GM18499 (cell line): ENCODE measurements around the gene CEP128.
"Not testable (repeated sequence)": the region's sequence is repeated elsewhere in the genome, so short reads cannot be mapped to it uniquely, and the experiment has no call there.

Experiments
- ATAC-seq: cut with Tn5 transposase; IDR thresholded peaks from one replicate; pipeline ENCODE4 v1.9.1; 2021; ENCODE audit warnings: moderate number of reproducible peaks; ENCODE audit not compliant: insufficient read depth, unreplicated experiment

The CEP128 gene

DNA sequence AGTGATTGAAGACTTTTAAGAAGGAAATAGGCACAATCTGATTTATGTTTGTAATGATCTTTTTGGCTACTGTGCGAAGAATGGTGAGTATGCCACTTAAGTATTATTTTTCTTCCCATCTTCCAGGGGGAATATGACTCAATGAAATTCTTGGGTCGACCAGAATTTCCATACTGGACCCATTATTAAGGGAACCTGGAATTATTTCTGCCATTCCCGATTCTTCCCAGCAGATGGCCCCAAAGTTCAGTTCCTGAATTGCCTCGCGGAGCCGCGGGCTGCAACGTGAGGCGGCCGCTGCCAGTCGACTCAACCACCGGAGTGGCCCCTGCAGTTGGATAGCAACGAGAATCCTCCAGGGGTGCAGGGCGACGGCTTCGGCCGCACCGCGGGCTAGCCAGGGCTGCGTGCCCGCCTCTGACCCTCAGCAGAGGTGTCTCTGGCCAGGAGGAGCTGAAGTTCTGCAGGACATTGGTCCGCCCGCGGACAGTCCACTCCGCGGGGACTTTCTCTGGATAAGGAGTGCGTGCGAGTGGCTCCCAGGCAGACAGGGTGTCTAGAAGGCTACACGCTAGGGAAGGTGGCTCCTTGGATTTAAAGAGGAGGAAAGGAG lies 13.3 kb upstream of the CEP128 start:
- ATAC-seq, result no peak

DNA sequence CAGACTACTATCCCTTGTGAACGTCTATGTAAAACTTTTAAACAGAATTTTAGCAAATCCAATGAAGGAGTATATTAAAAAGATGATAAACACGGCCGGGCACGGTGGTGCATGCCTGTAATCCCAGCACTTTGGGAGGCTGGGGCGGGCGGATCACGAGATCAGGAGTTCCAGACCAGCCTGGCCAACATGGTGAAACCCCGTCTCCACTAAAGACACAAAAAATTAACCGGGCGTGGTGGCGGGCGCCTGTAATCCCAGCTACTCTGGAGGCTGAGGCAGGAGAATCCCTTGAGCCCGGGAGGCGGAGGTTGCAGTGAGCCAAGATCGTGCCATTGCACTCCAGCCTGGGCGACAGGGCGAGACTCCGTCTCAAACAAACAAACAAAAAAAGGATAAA lies 11.7 kb upstream of the CEP128 start:
- ATAC-seq, result not testable (repeated sequence)

DNA sequence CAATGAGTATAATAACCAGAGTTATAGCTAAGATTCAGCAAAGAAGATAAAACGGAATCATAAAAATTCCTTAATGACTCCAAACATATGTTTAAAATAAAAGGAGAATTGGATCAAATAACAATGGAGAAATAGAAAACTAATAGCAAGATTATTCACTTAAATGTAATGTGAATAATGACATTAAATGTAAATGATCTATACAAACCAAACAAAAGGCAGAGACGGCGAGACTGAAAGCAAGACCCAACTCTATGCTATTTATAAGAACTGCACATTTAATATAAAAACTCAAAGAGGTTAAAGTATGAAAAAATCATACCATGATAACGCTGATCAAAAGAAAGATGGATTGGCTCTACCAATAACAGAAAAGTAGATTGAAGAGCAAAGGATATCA lies 10.0 kb upstream of the CEP128 start:
- ATAC-seq, result no peak

DNA sequence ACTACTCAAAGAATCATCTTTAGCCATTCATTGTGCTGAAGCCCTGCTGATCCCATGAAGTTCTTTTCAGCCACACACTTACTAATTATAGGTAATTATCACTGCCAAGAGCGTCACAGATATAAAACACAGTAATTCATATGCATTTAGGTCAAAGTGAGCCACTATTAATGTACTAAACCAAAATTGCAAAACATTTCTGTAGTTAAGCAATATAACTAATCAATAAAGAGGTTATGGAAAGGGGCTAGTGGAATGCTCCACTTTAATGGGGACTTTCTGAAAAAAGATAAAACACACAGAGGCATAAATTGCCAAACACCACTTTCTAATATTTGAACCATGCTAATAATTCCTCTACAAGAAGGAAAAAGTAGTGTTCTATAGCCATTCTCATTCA lies 6.8 kb upstream of the CEP128 start:
- ATAC-seq, result no peak

DNA sequence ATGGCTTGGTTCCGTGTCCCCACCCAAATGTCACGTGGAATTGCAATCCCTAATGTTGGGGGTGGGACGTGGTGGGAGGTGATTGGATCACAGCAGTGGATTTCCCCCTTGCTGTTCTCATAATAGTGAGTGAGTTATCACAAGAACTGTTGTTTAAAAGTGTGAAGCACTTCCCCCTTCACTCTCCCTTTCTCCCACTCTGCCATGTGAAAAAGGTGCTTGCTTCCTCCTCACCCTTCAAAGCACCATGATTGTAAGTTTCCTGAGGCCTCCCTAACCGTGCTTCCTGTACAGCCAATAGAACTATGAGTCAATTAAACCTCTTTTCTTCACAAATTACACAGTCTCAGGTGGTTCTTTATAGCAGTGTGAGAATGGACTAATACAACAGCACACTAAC lies 5.3 kb upstream of the CEP128 start:
- no peak for ATAC-seq

DNA sequence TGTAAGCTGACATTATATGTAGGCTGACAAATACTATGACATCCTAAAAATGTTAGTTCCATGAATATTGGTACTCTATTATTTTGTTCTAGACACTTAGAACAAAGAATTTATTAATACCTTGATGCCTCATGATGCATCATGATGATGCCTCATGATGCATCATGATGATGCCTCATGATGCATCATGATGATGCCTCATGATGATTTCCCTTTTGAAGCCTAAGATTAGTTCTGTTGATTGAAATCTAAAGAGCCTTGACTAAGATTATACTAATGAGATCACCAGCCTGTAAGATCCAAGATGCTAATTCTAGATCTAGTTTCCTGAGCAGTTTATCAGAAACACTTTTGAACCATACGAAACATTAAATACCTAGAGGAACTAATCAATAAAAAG lies 4.6 kb upstream of the CEP128 start:
- no peak for ATAC-seq

DNA sequence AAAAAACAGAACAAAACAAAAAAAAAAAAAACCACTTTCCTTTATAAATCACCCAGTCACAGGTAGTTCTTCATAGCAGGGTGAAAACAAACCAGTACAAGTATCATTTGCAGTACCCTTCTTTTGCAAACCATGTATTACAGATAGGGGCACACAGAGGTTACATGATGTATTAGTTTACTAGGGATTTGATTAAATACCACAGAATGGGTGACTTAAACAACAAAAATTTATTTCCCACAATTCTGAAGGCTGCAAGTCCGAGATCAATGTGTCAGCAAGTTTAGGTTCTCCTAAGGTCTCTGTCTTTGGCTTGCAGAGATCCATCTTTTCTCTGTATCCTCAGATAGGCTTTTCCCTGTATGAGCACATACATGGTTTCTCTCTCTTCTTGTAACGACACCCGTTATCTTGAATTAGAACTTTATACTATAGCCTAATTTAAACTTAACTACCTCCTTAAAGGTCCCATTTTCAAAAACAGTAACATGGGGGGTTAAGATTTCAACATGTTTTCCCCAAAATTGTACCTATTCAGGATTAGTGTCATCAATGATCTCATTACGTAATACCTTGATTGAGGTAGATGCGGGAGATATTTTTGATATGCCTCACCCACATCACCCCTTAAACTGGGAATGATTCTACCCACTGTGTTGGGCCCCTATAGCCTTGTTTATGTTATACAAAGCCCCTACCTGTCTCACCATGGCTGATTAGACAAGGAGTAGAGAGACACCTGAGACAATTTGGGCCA lies 3.5 kb upstream of the CEP128 start:
- no peak for ATAC-seq

DNA sequence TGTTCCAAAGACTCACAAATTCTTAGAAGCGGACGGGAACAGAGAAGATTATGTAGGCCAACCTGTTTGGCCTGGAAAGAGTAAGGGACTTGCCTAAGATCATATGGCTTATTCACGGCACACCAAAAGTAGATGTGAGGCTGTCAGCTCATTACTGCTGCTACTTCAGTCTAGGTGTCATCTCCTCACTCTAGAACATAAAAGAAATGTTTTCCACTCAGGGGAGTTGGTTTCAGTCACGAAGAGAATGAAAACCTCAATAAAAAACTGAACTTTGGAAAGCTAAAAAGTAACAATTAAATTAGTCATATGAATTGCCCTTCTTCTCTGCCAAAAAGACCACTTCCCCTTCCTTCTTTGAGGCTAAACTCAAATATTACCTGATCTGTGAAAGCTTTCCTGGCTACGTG lies 658 bp upstream of the CEP128 start:
- peak; percentile 8 for ATAC-seq

DNA sequence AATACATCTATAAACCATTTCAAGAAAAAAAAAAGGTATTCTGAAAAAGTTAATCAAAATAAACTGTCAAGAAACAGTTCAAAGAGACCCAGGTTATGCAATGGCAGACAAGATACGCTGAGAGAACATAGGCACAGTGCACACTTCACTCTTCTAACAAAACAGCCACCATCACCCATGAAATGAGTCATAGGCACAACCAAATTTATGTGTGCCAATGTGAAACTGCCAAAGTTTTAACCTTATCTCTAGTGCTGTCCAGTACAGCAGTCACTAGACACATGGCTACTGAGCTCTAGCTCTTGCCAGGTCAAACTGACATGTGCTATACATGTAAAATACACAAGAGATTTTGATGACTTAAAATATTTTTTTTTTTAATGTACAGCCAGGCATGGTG lies 1.4 kb downstream of the CEP128 start:
- ATAC-seq, result peak; percentile 31

DNA sequence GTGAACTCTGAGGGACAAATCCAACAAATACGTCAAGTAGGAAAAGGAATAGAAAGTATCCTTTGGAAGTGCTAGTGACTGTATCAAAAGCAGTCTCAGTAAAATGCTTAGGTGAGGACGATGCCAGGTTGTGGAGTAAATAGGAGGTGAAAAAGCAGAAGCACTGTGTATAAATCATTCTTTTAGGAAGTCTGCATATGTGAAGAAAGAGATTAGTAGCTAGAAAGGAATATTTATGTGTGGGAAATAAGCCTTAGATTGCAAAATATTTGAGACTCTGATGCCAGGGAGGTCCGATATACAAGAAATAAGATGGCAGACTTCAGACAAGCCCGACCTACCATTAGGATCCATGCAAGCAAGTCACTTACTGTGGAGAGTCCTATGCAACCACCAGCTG lies 7.9 kb downstream of the CEP128 start:
- ATAC-seq, result no peak

DNA sequence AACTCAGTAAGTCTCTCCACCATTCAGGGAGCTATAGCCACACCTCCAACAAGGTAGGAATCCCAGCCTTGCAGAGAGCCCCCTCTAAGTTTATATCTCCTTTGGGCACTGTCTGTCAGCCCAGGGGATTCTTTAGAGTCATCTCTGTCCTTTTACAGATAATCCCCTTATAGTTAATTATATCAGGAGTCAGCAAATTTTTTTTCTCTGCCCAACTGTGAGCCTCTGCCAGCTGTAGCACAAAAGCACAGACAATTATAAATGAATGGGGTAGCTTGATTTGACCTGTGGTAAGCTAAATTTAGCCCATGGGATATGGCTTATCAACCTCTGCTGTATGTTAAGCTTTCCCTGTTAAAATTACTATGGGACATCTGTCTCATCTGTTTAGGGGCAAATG lies 8.3 kb downstream of the CEP128 start:
- ATAC-seq, result no peak

DNA sequence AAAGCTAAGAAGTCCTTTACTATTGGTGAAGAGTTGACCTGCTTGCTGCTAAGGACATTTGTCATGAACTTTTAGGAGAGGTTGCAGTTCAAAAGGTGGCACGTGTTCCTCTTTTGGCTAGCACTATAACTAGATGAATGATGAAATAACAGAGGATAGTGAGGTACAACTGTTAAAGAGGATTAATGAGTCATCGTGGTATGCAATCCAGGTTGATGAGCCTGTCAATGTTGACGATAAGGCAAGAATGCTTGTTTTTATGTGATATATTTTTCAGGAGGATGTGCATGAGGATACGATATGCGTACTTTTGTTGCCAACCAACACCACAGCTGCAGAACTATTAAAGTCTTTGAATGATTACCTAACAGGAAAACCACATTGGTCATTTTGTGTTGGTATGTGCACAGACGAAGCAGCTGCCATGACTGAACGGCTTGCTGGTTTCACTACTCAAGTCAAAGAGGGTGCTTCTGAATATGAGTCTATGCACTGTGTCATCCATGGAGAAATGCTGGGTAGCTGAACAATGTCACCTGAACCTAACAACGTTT lies 10.6 kb downstream of the CEP128 start:
- peak; percentile 98 for ATAC-seq

DNA sequence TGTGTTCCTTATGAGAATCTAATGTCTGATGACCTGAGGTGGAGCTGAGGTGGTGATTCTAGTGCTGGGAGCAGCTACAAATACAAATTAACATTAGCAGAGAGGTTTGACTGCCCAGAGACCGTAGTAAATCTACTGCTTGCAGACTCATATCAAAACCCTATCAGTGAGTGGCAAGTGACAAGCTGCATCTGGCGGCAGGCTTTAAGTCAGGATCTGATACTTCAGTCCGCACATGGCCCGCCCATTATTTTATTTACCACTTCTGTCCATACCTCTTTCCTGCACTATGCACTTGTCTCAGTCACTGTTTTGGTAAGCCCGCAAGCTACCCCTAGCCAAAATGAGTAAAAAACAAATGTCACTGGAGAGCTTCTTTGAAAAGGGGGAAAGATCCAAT lies 11.4 kb downstream of the CEP128 start:
- ATAC-seq, result no peak

DNA sequence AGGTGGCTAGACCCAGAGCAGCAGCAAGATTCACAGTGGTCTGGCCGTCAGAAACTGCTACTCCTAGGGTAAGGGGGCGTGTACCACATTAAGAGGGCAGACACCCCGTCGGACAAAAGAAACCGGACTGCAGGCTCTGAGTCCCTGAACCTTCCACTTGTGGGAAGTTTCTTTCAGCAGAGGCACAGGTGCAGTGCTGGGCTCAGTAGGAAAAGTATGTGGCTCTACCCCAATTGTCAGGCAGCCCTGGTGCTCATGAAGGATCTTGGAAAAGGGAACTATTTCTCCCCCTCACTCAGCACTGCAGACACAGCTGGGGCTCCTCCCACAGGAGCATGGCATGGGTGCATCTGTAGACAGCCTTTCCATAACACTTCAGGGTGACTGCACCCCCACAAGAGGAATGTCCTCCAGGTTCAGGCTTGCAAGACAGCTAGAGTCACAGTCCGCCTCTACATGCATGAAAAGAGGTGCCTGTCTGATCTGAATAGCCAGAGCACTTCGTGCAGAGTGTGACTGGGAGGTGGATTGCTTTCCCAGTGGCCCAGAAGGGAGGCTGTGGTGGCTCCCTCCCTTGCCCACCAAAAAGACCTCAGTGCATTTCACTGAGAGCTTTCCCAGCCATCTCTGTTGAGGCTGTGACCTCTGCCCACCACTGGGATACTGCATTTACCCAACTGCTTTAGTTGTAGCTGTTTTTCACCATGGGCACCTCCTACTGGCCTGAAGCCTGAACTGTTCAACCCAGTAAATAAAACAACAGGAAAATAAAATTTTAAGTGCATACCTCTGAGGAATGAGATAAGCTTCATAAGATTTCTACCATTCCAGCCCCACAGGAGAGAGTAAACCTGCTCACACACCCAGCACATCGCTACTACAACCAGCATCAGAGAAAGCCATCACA lies 14.2 kb downstream of the CEP128 start:
- ATAC-seq, result no peak

DNA sequence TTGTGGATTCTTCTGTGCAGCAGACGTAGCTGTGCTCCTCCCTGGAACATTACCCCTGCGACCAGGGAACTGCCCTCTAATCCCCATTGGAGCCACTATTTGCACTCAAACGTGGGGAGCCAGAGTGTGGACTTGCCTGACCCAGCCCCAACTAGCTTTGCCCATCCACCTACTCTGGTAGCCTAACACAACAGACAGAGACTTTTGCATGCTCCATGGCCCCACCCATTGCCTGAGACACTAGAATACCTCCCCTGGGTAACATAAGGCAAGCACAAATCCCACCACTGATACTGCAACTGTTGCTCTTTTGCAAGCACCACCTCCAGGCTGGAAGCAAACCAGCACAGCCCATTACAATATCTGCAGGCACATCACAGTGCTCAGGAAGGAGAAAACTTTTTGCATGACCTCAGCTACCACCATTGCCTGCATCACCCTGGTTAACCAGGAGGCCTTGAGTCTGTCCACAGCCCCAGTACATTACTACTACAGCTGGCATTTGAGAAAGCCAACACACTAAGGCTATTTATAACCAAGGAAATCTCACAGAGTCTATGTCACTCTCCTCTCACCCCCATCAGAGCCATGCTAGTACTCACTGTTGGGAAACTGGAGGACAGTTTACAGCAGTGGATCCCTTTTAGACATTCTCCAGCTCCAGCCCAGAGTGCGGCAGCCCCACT lies 15.0 kb downstream of the CEP128 start:
- ATAC-seq, result no peak

DNA sequence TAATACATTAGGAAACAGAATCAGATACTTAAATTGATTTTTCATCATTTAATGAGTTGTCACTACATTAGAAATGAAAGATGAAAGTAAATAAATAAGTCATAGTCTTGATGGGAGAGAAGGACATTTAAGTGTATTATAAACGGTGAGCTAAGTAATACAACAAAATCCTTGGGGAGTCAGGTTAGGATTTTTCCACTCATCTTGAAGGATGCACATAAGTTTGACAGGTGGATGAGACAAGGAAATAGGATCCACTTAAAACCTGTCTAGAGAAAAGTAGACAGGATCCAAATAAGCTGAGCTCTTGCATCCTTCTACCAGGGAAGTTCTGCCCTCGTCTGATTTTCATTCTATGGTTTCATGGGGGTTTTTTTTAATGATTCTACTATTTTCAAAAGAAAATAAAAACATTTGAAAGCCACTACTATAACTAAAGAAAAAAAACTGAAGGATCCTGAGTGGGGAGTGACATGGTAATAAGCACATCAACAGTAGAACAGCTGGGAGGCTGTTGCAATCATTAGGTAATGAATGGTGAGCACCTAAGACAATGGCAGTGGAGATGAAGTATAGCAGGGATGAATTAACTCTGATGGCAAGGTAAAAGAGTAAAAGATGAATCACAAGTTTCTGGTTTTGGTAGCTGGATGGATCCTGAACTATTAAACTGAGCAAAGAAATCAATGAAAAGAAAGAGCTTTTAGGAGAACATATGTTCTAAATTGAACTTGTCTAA lies 17.0 kb downstream of the CEP128 start:
- ATAC-seq, result no peak

DNA sequence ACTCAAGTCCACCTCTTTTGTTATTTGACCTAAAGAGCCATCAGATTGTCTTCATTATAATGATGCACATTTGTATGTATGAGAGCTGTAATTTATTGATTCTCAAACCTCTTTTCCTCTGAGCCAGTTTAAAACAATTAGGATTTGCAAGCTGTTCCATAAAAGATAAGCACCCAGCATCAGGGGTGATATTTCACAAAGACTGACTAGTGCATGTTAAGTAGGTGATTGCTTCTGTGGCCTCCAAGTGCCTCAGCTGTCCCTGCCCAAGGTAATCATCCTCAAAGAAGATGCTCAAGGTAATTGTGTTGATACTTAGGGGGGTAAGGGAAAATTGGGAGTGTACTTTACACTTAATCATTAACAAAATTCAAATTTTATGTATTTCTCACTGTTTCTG lies 18.2 kb downstream of the CEP128 start:
- no peak for ATAC-seq

DNA sequence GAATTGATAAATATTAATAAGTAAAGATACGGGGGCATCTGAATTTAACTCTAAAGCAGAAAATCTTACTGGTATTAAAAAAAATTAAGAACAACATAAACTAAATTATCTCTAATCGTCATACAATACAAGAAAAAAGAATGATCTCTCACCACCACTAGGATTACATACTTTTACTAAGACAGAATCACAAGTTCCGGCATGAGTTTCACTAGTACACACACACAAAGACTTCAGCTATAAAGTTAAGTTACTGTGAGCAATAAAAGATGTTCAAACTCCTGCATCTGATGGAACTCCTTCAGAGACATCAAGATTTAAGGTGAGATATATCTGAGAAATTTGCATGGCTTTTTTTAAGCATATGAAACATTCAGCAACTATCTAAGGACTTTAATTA lies 21.9 kb downstream of the CEP128 start:
- ATAC-seq, result no peak

DNA sequence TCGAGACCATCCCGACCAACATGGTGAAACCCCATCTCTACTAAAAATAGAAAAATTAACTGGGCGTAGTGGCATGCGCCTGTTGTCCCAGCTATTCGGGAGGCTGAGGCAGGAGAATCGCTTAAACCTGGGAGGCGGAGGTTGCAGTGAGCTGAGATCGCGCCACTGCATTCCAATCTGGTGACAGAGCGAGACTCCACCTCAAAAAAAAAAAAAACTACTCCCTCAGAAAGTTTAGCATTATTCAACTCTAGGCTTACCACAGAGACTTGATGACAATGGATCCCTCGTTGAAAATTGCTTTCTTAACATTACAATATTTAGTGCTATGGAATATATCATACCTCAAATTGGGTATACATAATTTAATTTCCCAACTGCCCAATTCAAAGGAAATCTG lies 29.5 kb downstream of the CEP128 start:
- ATAC-seq, result not testable (repeated sequence)

DNA sequence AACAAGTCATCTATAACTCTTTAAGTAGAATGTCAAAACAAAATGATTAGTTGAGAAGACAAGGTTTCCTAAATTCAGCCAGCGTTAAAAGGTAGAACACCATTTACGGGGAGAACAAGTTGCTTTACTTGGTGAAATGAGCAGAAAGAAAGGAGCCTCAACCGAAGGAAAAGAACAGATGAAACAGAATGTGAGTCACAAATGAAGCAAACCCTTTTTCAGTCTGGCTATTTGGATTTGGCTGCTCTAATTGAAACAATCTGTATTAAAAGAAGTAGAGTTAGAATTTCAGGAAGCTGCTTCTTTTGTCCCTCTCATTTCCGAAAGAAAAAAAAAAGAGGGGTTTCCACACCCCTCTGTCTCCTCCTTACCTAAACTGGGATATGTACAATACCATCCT lies 34.6 kb downstream of the CEP128 start:
- ATAC-seq, result no peak
